Liver (tissue), 9 donors: ENCODE results near the gene KIF26A. TPM values are rescaled to one million over a fixed set of nuclear protein-coding genes. Genes with fewer than 3 reads are reported as not detected.

Experiments
- DNase-seq: peaks from one replicate; pipeline ENCODE4 v3.0.0-alpha.2; 2017; ENCODE audit warnings: low spot score
- H3K27ac ChIP-seq, 2 donors: one replicate each; pipeline ENCODE4 v1.7.0; 2013; ENCODE audit warnings: inconsistent platforms in 2 of 2, low read length in 2 of 2, control low read depth in 1 of 2, low read depth in 1 of 2, mild to moderate bottlenecking in 1 of 2
- H3K27me3 ChIP-seq, 4 donors: one replicate each; pipeline versions ENCODE4 v1.6.1 to v1.7.0; 2013; ENCODE audit warnings: low read length in 3 of 4, inconsistent platforms in 1 of 4, mild to moderate bottlenecking in 1 of 4, moderate library complexity in 1 of 4; ENCODE audit not compliant: control insufficient read depth in 4 of 4, insufficient read depth in 4 of 4
- H3K36me3 ChIP-seq, 4 donors: one replicate each; pipeline versions ENCODE4 v1.6.1 to v1.7.0; 2013; ENCODE audit warnings: low read length in 3 of 4, mild to moderate bottlenecking in 3 of 4, low read depth in 1 of 4, moderate library complexity in 1 of 4; ENCODE audit not compliant: control insufficient read depth in 4 of 4, insufficient read depth in 3 of 4
- H3K4me1 ChIP-seq, 4 donors: one replicate each; pipeline versions ENCODE4 v1.6.1 to v1.7.0; 2013; ENCODE audit warnings: low read length in 3 of 4, mild to moderate bottlenecking in 3 of 4, moderate library complexity in 1 of 4; ENCODE audit not compliant: control insufficient read depth in 4 of 4, insufficient read depth in 4 of 4
- H3K4me3 ChIP-seq, 3 donors: one replicate each; pipeline versions ENCODE4 v1.6.1 to v1.7.0; 2013; ENCODE audit warnings: low read length in 3 of 3, control low read depth in 1 of 3, low read depth in 1 of 3, mild to moderate bottlenecking in 1 of 3
- H3K9ac ChIP-seq, 2 donors: one replicate each; pipeline ENCODE4 v1.7.0; 2013; ENCODE audit warnings: low read length in 2 of 2, mild to moderate bottlenecking in 2 of 2, moderate library complexity in 2 of 2, control low read depth in 1 of 2, low read depth in 1 of 2
- H3K9me3 ChIP-seq, 4 donors: one replicate each; pipeline versions ENCODE4 v1.6.1 to v1.7.0; 2013; ENCODE audit warnings: low read length in 3 of 4; ENCODE audit not compliant: control insufficient read depth in 4 of 4
- EGR1 ChIP-seq, 2 donors: IDR thresholded peaks; 2 replicates each; pipeline ENCODE4 v1.6.1; 2016 to 2018; ENCODE audit warnings: antibody characterized with exemption in 2 of 2, low read depth in 2 of 2
- FOXA1 ChIP-seq: IDR thresholded peaks from 2 replicates; pipeline ENCODE4 v1.6.1; 2016; ENCODE audit warnings: antibody characterized with exemption
- FOXA2 ChIP-seq: IDR thresholded peaks from 2 replicates; pipeline ENCODE4 v1.6.1; 2016; ENCODE audit warnings: antibody characterized with exemption
- GABPA ChIP-seq, 2 donors: IDR thresholded peaks in 1 of 2; conservative IDR thresholded peaks in 1 of 2; 2 replicates each; pipeline ENCODE4 v1.6.1; 2016; ENCODE audit warnings: antibody characterized with exemption in 2 of 2, mild to moderate bottlenecking in 1 of 2, moderate library complexity in 1 of 2
- HNF4A ChIP-seq, 2 donors: conservative IDR thresholded peaks; 2 replicates each; pipeline ENCODE4 v1.6.1; 2016; ENCODE audit warnings: antibody characterized with exemption in 2 of 2, mild to moderate bottlenecking in 2 of 2
- HNF4G ChIP-seq: IDR thresholded peaks from 2 replicates; pipeline ENCODE4 v1.6.1; 2016; ENCODE audit warnings: antibody characterized with exemption
- JUND ChIP-seq, 2 donors: IDR thresholded peaks; 2 replicates each; pipeline ENCODE4 v1.6.1; 2016; ENCODE audit warnings: antibody characterized with exemption in 2 of 2
- NR2F2 ChIP-seq: IDR thresholded peaks from 2 replicates; pipeline ENCODE4 v1.6.1; 2016; ENCODE audit warnings: antibody characterized with exemption
- RAD21 ChIP-seq, 2 donors: IDR thresholded peaks; 2 replicates each; pipeline ENCODE4 v1.6.1; 2016; ENCODE audit warnings: antibody characterized with exemption in 2 of 2, mild to moderate bottlenecking in 2 of 2
- RXRA ChIP-seq, 2 donors: IDR thresholded peaks; 2 replicates each; pipeline ENCODE4 v1.6.1; 2017 to 2018; ENCODE audit warnings: antibody characterized with exemption in 2 of 2, mild to moderate bottlenecking in 1 of 2
- SP1 ChIP-seq: IDR thresholded peaks from 2 replicates; pipeline ENCODE4 v1.6.1; 2018; ENCODE audit warnings: antibody characterized with exemption, mild to moderate bottlenecking
- TAF1 ChIP-seq: conservative IDR thresholded peaks from 2 replicates; pipeline ENCODE4 v1.6.1; 2016; ENCODE audit warnings: antibody characterized with exemption, mild to moderate bottlenecking
- YY1 ChIP-seq: IDR thresholded peaks from 2 replicates; pipeline ENCODE4 v1.6.1; 2016; ENCODE audit warnings: antibody characterized with exemption, mild to moderate bottlenecking
- ZBTB33 ChIP-seq: IDR thresholded peaks from 2 replicates; pipeline ENCODE4 v1.6.1; 2016; ENCODE audit warnings: antibody characterized with exemption
- WGBS: extraction: QIAGEN DNeasy Blood & Tissue Kit; methylation state at CpG from one replicate; pipeline ENCODE4 v1.1.7; 2013; 5-methylcytosine and 5-hydroxymethylcytosine counted together
- polyA plus RNA-seq, 2 donors: library from polyadenylated mRNA; stranded (reverse) in 1 of 2; unstranded in 1 of 2; fragments of 200-250 nt in 1 of 2; fragments of >200 nt in 1 of 2; fragmentation: Nextera tagmentation in 1 of 2; extraction: Ambion mirVana in 1 of 2; gene quantifications; one replicate each; pipeline versions ENCODE4 v1.2.1 to v1.2.3, GENCODE V29; 2013 to 2015
- total RNA-seq, 2 donors: library from RNA; depleted of rRNA; stranded (reverse); fragments of >200 nt; gene quantifications; one replicate each; pipeline ENCODE4 v1.2.3, GENCODE V29; 2014
- TF ChIP-seq, protein P1 (sequence below): IDR thresholded peaks from 2 replicates; pipeline ENCODE4 v1.6.1; 2016; ENCODE audit warnings: antibody characterized with exemption
- TF ChIP-seq, protein P2 (sequence below): fragments of 150-350 bp; IDR thresholded peaks from 2 replicates; pipeline ENCODE4 v1.5.1; 2017; ENCODE audit warnings: improper control_type of control experiment, low read depth, low read length; ENCODE audit not compliant: missing input control
- TF ChIP-seq, protein P3 (sequence below): IDR thresholded peaks from 2 replicates; pipeline ENCODE4 v1.6.1; 2016; ENCODE audit warnings: antibody characterized with exemption
- TF ChIP-seq, protein P4 (sequence below): IDR thresholded peaks from 2 replicates; pipeline ENCODE4 v1.6.1; 2016; ENCODE audit warnings: antibody characterized with exemption, mild to moderate bottlenecking
- donor health status: healthy.
- donor health status: healthy.
- donor health status: healthy.
- donor health status: healthy.
- donor health status: healthy.

KIF26A gene
- total and polyA plus RNA-seq, 4 donors, result 0.07 to 10.2 (median 1.3) TPM

GRCh38 chr14:104102282-104102914 is 36.0 kb upstream of the KIF26A start:
- TF ChIP-seq FOXA1 (no peak), ZBTB33 (no peak), RAD21 (IDR thresholded peaks at IDR 0.05) (no peak), GABPA (IDR thresholded peaks at IDR 0.05 in 1 of 2, conservative IDR thresholded peaks at IDR 0.05 in 1 of 2) (no peak), HNF4A (conservative IDR thresholded peaks at IDR 0.05) (no peak), HNF4G (no peak), EGR1 (IDR thresholded peaks at IDR 0.05; ENCODE audit: low read depth in 2 of 2) (no peak), FOXA2 (no peak), JUND (IDR thresholded peaks at IDR 0.05) (no peak), RXRA (IDR thresholded peaks at IDR 0.05) (no peak), YY1 (no peak), NR2F2 (no peak), TAF1 (no peak), SP1 (no peak)
- TF ChIP-seq, protein P1, sequence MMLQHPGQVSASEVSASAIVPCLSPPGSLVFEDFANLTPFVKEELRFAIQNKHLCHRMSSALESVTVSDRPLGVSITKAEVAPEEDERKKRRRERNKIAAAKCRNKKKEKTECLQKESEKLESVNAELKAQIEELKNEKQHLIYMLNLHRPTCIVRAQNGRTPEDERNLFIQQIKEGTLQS, result no peak
- TF ChIP-seq, protein P2, sequence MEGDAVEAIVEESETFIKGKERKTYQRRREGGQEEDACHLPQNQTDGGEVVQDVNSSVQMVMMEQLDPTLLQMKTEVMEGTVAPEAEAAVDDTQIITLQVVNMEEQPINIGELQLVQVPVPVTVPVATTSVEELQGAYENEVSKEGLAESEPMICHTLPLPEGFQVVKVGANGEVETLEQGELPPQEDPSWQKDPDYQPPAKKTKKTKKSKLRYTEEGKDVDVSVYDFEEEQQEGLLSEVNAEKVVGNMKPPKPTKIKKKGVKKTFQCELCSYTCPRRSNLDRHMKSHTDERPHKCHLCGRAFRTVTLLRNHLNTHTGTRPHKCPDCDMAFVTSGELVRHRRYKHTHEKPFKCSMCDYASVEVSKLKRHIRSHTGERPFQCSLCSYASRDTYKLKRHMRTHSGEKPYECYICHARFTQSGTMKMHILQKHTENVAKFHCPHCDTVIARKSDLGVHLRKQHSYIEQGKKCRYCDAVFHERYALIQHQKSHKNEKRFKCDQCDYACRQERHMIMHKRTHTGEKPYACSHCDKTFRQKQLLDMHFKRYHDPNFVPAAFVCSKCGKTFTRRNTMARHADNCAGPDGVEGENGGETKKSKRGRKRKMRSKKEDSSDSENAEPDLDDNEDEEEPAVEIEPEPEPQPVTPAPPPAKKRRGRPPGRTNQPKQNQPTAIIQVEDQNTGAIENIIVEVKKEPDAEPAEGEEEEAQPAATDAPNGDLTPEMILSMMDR, result no peak
- TF ChIP-seq, protein P3, sequence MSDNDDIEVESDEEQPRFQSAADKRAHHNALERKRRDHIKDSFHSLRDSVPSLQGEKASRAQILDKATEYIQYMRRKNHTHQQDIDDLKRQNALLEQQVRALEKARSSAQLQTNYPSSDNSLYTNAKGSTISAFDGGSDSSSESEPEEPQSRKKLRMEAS, result no peak
- H3K9me3 ChIP-seq, result no peaks in the 10 kb centered on the region
- WGBS, result 86% methylated on average over 16 of the region's 16 CpGs
- no peaks in the 10 kb centered on the region for H3K27me3 ChIP-seq
- H3K36me3 ChIP-seq, result peaks cover 0 to 14% (median 2%) of the 10 kb centered on the region in 4 donors
- H3K27ac ChIP-seq, result no peak overlapping the region
- H3K4me1 ChIP-seq, result no peaks in the 10 kb centered on the region
- no peak overlapping the region for H3K9ac ChIP-seq
- H3K4me3 ChIP-seq, result no peak overlapping the region
- no peak for DNase-seq

DNA sequence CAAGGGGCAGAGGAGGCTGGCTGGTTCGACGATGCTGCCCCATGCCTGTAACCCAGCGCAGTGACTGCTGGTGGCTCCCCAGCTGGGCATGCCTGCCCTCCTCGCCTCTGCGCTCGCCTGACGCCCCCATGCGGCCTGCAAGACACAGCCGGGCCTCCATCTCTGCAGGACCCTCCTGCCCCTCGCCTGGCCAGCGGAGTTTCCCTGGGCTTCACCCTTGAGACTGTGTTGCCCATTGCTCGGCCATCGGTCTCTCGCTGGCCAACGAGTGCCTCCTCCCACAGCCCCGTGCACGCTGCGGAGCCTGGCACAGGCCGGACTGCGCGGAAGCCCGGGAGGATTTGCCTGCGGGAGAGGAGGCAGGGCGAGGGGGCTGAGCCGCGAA is 35.3 kb upstream of the KIF26A start:
- 89% methylated on average over 26 of the region's 26 CpGs for WGBS
- no peak for DNase-seq
- Histone ChIP-seq H3K27me3 (no peaks in the 10 kb centered on the region), H3K4me1 (no peaks in the 10 kb centered on the region), H3K4me3 (no peak overlapping the region), H3K9ac (no peak overlapping the region), H3K9me3 (no peaks in the 10 kb centered on the region), H3K27ac (no peak overlapping the region), H3K36me3 (peaks cover 0 to 11% (median 2%) of the 10 kb centered on the region in 4 donors)
- TF ChIP-seq, protein P3, result no peak
- TF ChIP-seq, protein P4, sequence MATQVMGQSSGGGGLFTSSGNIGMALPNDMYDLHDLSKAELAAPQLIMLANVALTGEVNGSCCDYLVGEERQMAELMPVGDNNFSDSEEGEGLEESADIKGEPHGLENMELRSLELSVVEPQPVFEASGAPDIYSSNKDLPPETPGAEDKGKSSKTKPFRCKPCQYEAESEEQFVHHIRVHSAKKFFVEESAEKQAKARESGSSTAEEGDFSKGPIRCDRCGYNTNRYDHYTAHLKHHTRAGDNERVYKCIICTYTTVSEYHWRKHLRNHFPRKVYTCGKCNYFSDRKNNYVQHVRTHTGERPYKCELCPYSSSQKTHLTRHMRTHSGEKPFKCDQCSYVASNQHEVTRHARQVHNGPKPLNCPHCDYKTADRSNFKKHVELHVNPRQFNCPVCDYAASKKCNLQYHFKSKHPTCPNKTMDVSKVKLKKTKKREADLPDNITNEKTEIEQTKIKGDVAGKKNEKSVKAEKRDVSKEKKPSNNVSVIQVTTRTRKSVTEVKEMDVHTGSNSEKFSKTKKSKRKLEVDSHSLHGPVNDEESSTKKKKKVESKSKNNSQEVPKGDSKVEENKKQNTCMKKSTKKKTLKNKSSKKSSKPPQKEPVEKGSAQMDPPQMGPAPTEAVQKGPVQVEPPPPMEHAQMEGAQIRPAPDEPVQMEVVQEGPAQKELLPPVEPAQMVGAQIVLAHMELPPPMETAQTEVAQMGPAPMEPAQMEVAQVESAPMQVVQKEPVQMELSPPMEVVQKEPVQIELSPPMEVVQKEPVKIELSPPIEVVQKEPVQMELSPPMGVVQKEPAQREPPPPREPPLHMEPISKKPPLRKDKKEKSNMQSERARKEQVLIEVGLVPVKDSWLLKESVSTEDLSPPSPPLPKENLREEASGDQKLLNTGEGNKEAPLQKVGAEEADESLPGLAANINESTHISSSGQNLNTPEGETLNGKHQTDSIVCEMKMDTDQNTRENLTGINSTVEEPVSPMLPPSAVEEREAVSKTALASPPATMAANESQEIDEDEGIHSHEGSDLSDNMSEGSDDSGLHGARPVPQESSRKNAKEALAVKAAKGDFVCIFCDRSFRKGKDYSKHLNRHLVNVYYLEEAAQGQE, result no peak
- TF ChIP-seq FOXA2, result no peak
- no peak for TF ChIP-seq TAF1
- TF ChIP-seq, protein P1, result no peak
- TF ChIP-seq FOXA1, result no peak
- TF ChIP-seq SP1, result no peak
- TF ChIP-seq HNF4A (conservative IDR thresholded peaks at IDR 0.05), result no peak
- TF ChIP-seq HNF4G, result no peak
- no peak for TF ChIP-seq EGR1 (IDR thresholded peaks at IDR 0.05; ENCODE audit: low read depth in 2 of 2)
- no peak for TF ChIP-seq NR2F2
- no peak for TF ChIP-seq YY1
- TF ChIP-seq RXRA (IDR thresholded peaks at IDR 0.05), result no peak
- no peak for TF ChIP-seq JUND (IDR thresholded peaks at IDR 0.05)
- no peak for TF ChIP-seq GABPA (IDR thresholded peaks at IDR 0.05 in 1 of 2, conservative IDR thresholded peaks at IDR 0.05 in 1 of 2)
